Neural progenitor cell (in vitro differentiated cells): ENCODE results near the gene HNRNPH2. TPM values are rescaled to one million over a fixed set of nuclear protein-coding genes. Genes with fewer than 3 reads are reported as not detected.

Source experiments
- DNase-seq: peaks from one replicate; pipeline ENCODE4 v3.0.0-alpha.2; 2016; ENCODE audit warnings: low spot score
- H2AFZ ChIP-seq: fragments of 200-600 bp; sonication (generic); replicated peaks from 2 replicates; pipeline ENCODE4 v1.6.1; 2016; ENCODE audit warnings: antibody characterized with exemption
- H3F3A ChIP-seq: fragments of 200-600 bp; sonication (generic); 2 replicates; pipeline ENCODE4 v1.6.1; 2016; ENCODE audit warnings: antibody characterized with exemption, low read depth
- H3K27ac ChIP-seq: fragments of 200-600 bp; sonication (generic); 2 replicates; pipeline ENCODE4 v1.5.1; 2016; ENCODE audit warnings: mild to moderate bottlenecking
- H3K27me3 ChIP-seq: fragments of 200-600 bp; sonication (generic); 2 replicates; pipeline ENCODE4 v1.6.1; 2016; ENCODE audit warnings: mild to moderate bottlenecking, moderate library complexity
- H3K36me3 ChIP-seq: fragments of 200-600 bp; sonication (generic); 2 replicates; pipeline ENCODE4 v1.5.1; 2016
- H3K4me1 ChIP-seq: fragments of 200-600 bp; sonication (generic); 2 replicates; pipeline ENCODE4 v1.6.1; 2016; ENCODE audit warnings: mixed run types
- H3K4me2 ChIP-seq: fragments of 200-600 bp; sonication (generic); 2 replicates; pipeline ENCODE4 v1.6.1; 2016
- H3K4me3 ChIP-seq: fragments of 200-600 bp; sonication (generic); 2 replicates; pipeline ENCODE4 v1.5.1; 2016
- H3K79me2 ChIP-seq: fragments of 200-600 bp; sonication (generic); 2 replicates; pipeline ENCODE4 v1.6.1; 2016; ENCODE audit warnings: low read depth
- H3K9ac ChIP-seq: fragments of 200-600 bp; sonication (generic); 2 replicates; pipeline ENCODE4 v1.6.1; 2016
- H3K9me3 ChIP-seq: fragments of 200-600 bp; sonication (generic); 2 replicates; pipeline ENCODE4 v1.5.1; 2016; ENCODE audit warnings: low read depth
- H4K20me1 ChIP-seq: fragments of 200-600 bp; sonication (generic); 2 replicates; pipeline ENCODE4 v1.6.1; 2016; ENCODE audit warnings: low read depth
- H3K27ac Mint-ChIP-seq: 3 replicates; pipeline ENCODE4 v1.8.0; 2021; ENCODE audit warnings: mixed read lengths
- H3K27me3 Mint-ChIP-seq: 2 replicates; pipeline ENCODE4 v1.8.0; 2022; ENCODE audit warnings: low read depth, mild to moderate bottlenecking, inconsistent platforms, moderate library complexity, mixed read lengths; ENCODE audit not compliant: insufficient read depth
- H3K36me3 Mint-ChIP-seq: 3 replicates; pipeline ENCODE4 v1.8.0; 2021; ENCODE audit warnings: mixed read lengths
- H3K4me1 Mint-ChIP-seq: 3 replicates; pipeline ENCODE4 v1.8.0; 2021; ENCODE audit warnings: mixed read lengths
- H3K4me3 Mint-ChIP-seq: 3 replicates; pipeline ENCODE4 v1.8.0; 2021; ENCODE audit warnings: mild to moderate bottlenecking, moderate library complexity, mixed read lengths
- H3K9me3 Mint-ChIP-seq: 3 replicates; pipeline ENCODE4 v1.8.0; 2020; ENCODE audit warnings: mixed read lengths
- EZH2 ChIP-seq: fragments of 200-600 bp; sonication (generic); IDR thresholded peaks from 2 replicates; pipeline ENCODE4 v1.6.1; 2017; ENCODE audit warnings: antibody characterized with exemption, mild to moderate bottlenecking, moderate library complexity
- EZH2phosphoT487 ChIP-seq: fragments of 200-600 bp; sonication (generic); IDR thresholded peaks from 2 replicates; pipeline ENCODE4 v1.6.1; 2017; ENCODE audit warnings: antibody characterized with exemption
- total RNA-seq: library from RNA; depleted of rRNA; stranded (reverse); fragments of >200 nt; gene quantifications from 2 replicates; pipeline ENCODE4 v1.2.3, GENCODE V29; 2015; ENCODE audit warnings: low replicate concordance
- TF ChIP-seq, protein P1 (sequence below): fragments of 200-600 bp; sonication (generic); IDR thresholded peaks from 2 replicates; pipeline ENCODE4 v1.5.1; 2017; ENCODE audit warnings: antibody characterized with exemption, mild to moderate bottlenecking

Gene HNRNPH2
- total RNA-seq, 1 donor from 2014 or later = 93.3 TPM

DNA sequence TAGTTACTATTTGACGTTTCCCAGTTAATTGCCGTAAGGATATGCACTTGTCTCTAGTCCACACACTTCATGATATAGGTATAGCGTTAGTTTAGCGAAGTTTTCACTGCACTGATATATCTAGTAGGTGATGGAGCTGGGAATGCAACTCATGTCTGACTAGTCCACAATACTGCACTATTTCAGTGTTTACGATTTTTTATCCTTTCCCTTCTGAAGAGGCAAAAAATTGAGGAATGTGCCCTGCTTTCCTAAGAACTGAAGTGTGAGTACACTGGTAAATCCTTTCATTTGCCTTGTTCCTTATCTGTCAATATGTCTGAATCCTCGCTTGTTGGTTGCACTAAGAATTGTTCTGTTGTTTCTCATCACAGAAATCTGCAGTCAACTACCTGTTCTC, 16.2 kb upstream of the HNRNPH2 start:
- Histone ChIP-seq H3K9ac (peak overlapping the region; percentile 54), H2AFZ (no peak overlapping the region), H3K36me3 (peaks cover 4% of the 10 kb centered on the region), H4K20me1 (peaks cover 12% of the 10 kb centered on the region), H3K9me3 (no peaks in the 10 kb centered on the region), H3K4me2 (peak overlapping the region; percentile 79), H3F3A (peaks cover 51% of the 10 kb centered on the region), H3K4me1 (peaks cover 8% of the 10 kb centered on the region), H3K4me3 (peak overlapping the region; percentile 76), H3K27me3 (no peaks in the 10 kb centered on the region), H3K79me2 (peaks cover 37% of the 10 kb centered on the region), H3K27ac (peak overlapping the region; percentile 57)
- peaks cover 4% of the 10 kb centered on the region for H3K4me1 Mint-ChIP-seq
- H3K36me3 Mint-ChIP-seq = peaks cover 4% of the 10 kb centered on the region
- TF ChIP-seq EZH2phosphoT487 (no peak), EZH2 (no peak)
- TF ChIP-seq, protein P1, sequence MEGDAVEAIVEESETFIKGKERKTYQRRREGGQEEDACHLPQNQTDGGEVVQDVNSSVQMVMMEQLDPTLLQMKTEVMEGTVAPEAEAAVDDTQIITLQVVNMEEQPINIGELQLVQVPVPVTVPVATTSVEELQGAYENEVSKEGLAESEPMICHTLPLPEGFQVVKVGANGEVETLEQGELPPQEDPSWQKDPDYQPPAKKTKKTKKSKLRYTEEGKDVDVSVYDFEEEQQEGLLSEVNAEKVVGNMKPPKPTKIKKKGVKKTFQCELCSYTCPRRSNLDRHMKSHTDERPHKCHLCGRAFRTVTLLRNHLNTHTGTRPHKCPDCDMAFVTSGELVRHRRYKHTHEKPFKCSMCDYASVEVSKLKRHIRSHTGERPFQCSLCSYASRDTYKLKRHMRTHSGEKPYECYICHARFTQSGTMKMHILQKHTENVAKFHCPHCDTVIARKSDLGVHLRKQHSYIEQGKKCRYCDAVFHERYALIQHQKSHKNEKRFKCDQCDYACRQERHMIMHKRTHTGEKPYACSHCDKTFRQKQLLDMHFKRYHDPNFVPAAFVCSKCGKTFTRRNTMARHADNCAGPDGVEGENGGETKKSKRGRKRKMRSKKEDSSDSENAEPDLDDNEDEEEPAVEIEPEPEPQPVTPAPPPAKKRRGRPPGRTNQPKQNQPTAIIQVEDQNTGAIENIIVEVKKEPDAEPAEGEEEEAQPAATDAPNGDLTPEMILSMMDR = no peak
- H3K27ac Mint-ChIP-seq = peak overlapping the region; percentile 38
- no peak for DNase-seq
- H3K9me3 Mint-ChIP-seq = no peaks in the 10 kb centered on the region
- H3K4me3 Mint-ChIP-seq = peak overlapping the region; percentile 94
- no peaks in the 10 kb centered on the region for H3K27me3 Mint-ChIP-seq

DNA sequence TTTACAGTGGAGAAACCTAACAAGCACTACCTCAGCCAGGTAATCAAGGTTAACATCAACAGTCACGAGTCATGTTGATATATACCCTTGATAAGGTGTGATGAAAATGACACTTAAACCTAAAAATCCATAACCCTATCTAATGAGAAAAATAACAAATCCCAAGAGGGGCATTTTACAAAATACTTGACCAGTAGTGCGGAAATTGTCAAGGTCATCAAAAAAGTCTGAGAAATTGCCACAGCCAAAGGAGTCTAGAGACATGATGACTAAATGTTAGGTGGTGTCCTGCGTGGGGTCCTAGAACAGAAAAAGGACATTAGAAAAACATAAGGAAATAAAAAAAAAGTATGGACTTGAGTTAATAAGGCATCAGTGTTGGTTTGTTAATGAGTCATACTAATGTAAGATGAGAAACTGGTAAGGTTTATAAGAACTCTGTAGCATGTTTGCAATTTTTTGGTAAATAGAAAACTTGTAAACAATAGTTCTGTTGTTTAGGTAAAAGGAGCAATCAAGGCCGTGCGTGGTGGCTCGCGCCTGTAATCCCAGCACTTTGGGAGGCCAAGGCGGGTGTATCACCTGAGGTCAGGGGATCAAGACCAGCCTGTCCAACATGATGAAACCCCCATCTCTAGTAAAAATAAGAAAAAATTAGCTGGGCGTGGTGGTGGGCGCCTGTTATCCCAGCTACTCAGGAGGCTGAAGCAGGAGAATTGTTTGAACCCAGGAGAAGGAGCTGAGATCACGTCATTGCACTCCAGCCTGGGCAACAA, 14.3 kb upstream of the HNRNPH2 start:
- Histone ChIP-seq H2AFZ (no peak overlapping the region), H3F3A (peaks cover 60% of the 10 kb centered on the region), H3K27ac (no peak overlapping the region), H3K4me1 (peaks cover 8% of the 10 kb centered on the region), H3K27me3 (no peaks in the 10 kb centered on the region), H4K20me1 (peaks cover 12% of the 10 kb centered on the region), H3K79me2 (peaks cover 37% of the 10 kb centered on the region), H3K9ac (no peak overlapping the region), H3K36me3 (peaks cover 4% of the 10 kb centered on the region), H3K4me3 (no peak overlapping the region), H3K4me2 (peak overlapping the region; percentile 22), H3K9me3 (peaks cover 3% of the 10 kb centered on the region)
- no peak overlapping the region for H3K4me3 Mint-ChIP-seq
- peaks cover 4% of the 10 kb centered on the region for H3K4me1 Mint-ChIP-seq
- no peaks in the 10 kb centered on the region for H3K27me3 Mint-ChIP-seq
- no peak for TF ChIP-seq EZH2
- TF ChIP-seq, protein P1 = no peak
- TF ChIP-seq EZH2phosphoT487 = no peak
- H3K36me3 Mint-ChIP-seq = peaks cover 6% of the 10 kb centered on the region
- H3K9me3 Mint-ChIP-seq = no peaks in the 10 kb centered on the region
- H3K27ac Mint-ChIP-seq = no peak overlapping the region
- no peak for DNase-seq

DNA sequence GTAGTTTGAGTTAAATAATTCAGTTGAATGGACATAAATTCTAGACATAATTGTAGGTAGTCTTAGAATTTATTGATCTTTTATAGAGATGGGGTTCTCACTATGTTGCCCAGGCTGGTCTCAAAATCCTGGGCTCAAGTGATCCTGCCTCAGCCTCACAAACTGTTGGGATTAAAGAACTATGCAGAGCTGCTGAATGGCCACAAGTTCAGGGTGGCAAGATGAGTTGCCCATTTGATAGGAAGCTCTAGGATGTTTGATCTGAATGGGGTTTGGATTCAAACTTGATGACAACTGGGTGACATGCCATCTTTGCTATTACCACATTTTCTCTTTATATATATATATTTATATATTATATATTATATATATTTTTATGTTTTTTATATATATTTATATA, 13.7 kb upstream of the HNRNPH2 start:
- Mint-ChIP-seq H3K36me3 (peaks cover 6% of the 10 kb centered on the region), H3K27ac (no peak overlapping the region), H3K4me1 (peaks cover 4% of the 10 kb centered on the region), H3K27me3 (no peaks in the 10 kb centered on the region), H3K9me3 (no peaks in the 10 kb centered on the region), H3K4me3 (no peak overlapping the region)
- DNase-seq = no peak
- no peak overlapping the region for H2AFZ ChIP-seq
- H3K27ac ChIP-seq = no peak overlapping the region
- H3K79me2 ChIP-seq = peaks cover 37% of the 10 kb centered on the region
- no peak overlapping the region for H3K4me3 ChIP-seq
- H3K27me3 ChIP-seq = no peaks in the 10 kb centered on the region
- H3K4me1 ChIP-seq = peaks cover 8% of the 10 kb centered on the region
- H3K4me2 ChIP-seq = no peak overlapping the region
- peaks cover 60% of the 10 kb centered on the region for H3F3A ChIP-seq
- no peak overlapping the region for H3K9ac ChIP-seq
- no peak for TF ChIP-seq EZH2phosphoT487
- no peak for TF ChIP-seq EZH2
- TF ChIP-seq, protein P1 = no peak
- peaks cover 4% of the 10 kb centered on the region for H3K36me3 ChIP-seq
- H4K20me1 ChIP-seq = peaks cover 12% of the 10 kb centered on the region
- H3K9me3 ChIP-seq = peaks cover 6% of the 10 kb centered on the region
